HepG2 (cell line): ENCODE data around the gene DOCK1. TPM values are rescaled to one million over a fixed set of nuclear protein-coding genes. Genes with fewer than 3 reads are reported as not detected.

ENCODE experiments used
- ATAC-seq: fragments of 200-7000 bp; cut with Tn5 transposase; 3 replicates; pipeline ENCODE4 v1.9.1; 2020; ENCODE audit warnings: mild to moderate bottlenecking, moderate library complexity
- BruUV-seq: library from RNA; stranded (reverse); fragments of 400-500 nt; replicated peaks from 2 replicates; lab custom pipeline; 2021; lab: Mats Ljungman, UMichigan
- CTCF ChIA-PET: fragments of 300-600 bp; formaldehyde crosslinking; extraction: SDS; loops from one replicate; lab custom pipeline; 2021; ENCODE audit warnings: low total read pairs, inconsistent platforms, low intra/inter-chr PET ratio; lab: Yijun Ruan, JAX
- POLR2A ChIA-PET: fragments of 350-600 bp; sonication (Branson Sonifier 250); formaldehyde crosslinking; loops from one replicate; lab custom pipeline; 2020; ENCODE audit warnings: antibody characterized with exemption, inconsistent platforms; lab: Yijun Ruan, JAX
- DNase-seq: peaks from one replicate; pipeline ENCODE4 v3.0.0-alpha.2; 2015; ENCODE audit warnings: low spot score
- FAIRE-seq: peaks from 3 replicates; lab custom pipeline; 2011; peaks lifted over from hg19 to GRCh38; lab: Jason Lieb, UNC
- H2AFZ ChIP-seq: one replicate; pipeline ENCODE4 v1.6.1; 2011; ENCODE audit warnings: low read length, inconsistent platforms
- H3K27ac ChIP-seq: fragments of 300-600 bp; 3 replicates; pipeline ENCODE4 v1.8.0; 2011; ENCODE audit warnings: mixed run types, mild to moderate bottlenecking, mixed read lengths, low read length, inconsistent platforms; ENCODE audit not compliant: insufficient read depth; ENCODE audit errors: extremely low read length
- H3K27me3 ChIP-seq, 2 experiments: fragments of 200-600 bp in 1 of 2; 2 replicates in 1 of 2; 3 replicates in 1 of 2; pipeline versions ENCODE4 v1.6.0 to v1.8.0; 2011; ENCODE audit warnings: low read length in 2 of 2, mild to moderate bottlenecking in 2 of 2, moderate library complexity in 2 of 2, inconsistent platforms in 1 of 2; ENCODE audit not compliant: insufficient read depth in 2 of 2, control insufficient read depth in 1 of 2
- H3K36me3 ChIP-seq, 2 experiments: fragments of 200-600 bp in 1 of 2; replicated peaks in 1 of 2; 2 replicates in 1 of 2; 3 replicates in 1 of 2; pipeline versions ENCODE4 v1.5.1 to v1.8.0; 2011; ENCODE audit warnings: low read length in 2 of 2, inconsistent platforms in 1 of 2; ENCODE audit not compliant: insufficient read depth in 2 of 2, control insufficient read depth in 1 of 2
- H3K4me1 ChIP-seq: 2 replicates; pipeline ENCODE4 v1.5.1; 2012; ENCODE audit warnings: low read length, inconsistent platforms; ENCODE audit not compliant: insufficient read depth
- H3K4me2 ChIP-seq: 2 replicates; pipeline ENCODE4 v1.6.0; 2011; ENCODE audit warnings: low read depth, low read length, inconsistent platforms
- H3K4me3 ChIP-seq, 3 experiments: fragments of 200-600 bp in 1 of 3; sonication (generic), shearing (Covaris generic) in 1 of 3; replicated peaks in 1 of 3; 2 replicates each; pipeline ENCODE4 v1.5.1; 2011 to 2016; ENCODE audit warnings: low read length in 3 of 3, inconsistent platforms in 2 of 3, low read depth in 2 of 3, mild to moderate bottlenecking in 2 of 3, control low read depth in 1 of 3, mixed read lengths in 1 of 3; ENCODE audit not compliant: insufficient read depth in 1 of 3
- H3K79me2 ChIP-seq: one replicate; pipeline ENCODE4 v1.6.1; 2011; ENCODE audit warnings: low read length, inconsistent platforms; ENCODE audit not compliant: insufficient read depth
- H3K9ac ChIP-seq: 2 replicates; pipeline ENCODE4 v1.6.0; 2011; ENCODE audit warnings: mild to moderate bottlenecking, low read depth, low read length, inconsistent platforms; ENCODE audit not compliant: insufficient read depth
- H3K9me3 ChIP-seq: 2 replicates; pipeline ENCODE4 v1.5.1; 2012; ENCODE audit warnings: mild to moderate bottlenecking, low read length
- H4K20me1 ChIP-seq: 2 replicates; pipeline ENCODE4 v1.6.0; 2011; ENCODE audit warnings: inconsistent platforms, mild to moderate bottlenecking, low read length, moderate library complexity; ENCODE audit not compliant: insufficient read depth
- NFATC3 ChIP-seq: sonication (generic); formaldehyde crosslinking; IDR thresholded peaks from 2 replicates; pipeline ENCODE4 v1.5.1; 2020; ENCODE audit warnings: mild to moderate bottlenecking, missing genetic modification reagents
- ZMYM3 ChIP-seq: sonication (generic); formaldehyde crosslinking; IDR thresholded peaks from 2 replicates; pipeline ENCODE4 v1.5.1; 2020; ENCODE audit warnings: mild to moderate bottlenecking, missing genetic modification reagents
- ZNF629 ChIP-seq: sonication (generic); formaldehyde crosslinking; conservative IDR thresholded peaks from 2 replicates; pipeline ENCODE4 v1.5.0; 2020; ENCODE audit warnings: missing genetic modification reagents
- ZNF670 ChIP-seq: sonication (generic); formaldehyde crosslinking; IDR thresholded peaks from 2 replicates; pipeline ENCODE4 v1.8.0; 2022; ENCODE audit warnings: mild to moderate bottlenecking, missing genetic modification reagents, borderline replicate concordance
- ZNF737 ChIP-seq: sonication (generic); formaldehyde crosslinking; IDR thresholded peaks from 2 replicates; pipeline ENCODE4 v1.5.0; 2020; ENCODE audit warnings: missing genetic modification reagents, mild to moderate bottlenecking, borderline replicate concordance
- WGBS: methylation state at CpG from one replicate; pipeline ENCODE4 v1.1.6; 2017; ENCODE audit warnings: low lambda C conversion rate; 5-methylcytosine and 5-hydroxymethylcytosine counted together
- in situ Hi-C: cut with HindIII; loops from 2 replicates; pipeline ENCODE4 v1.10.0; 2017; ENCODE audit warnings: low pct_unique_long_range_greater_than_20kb; ENCODE audit not compliant: extremely low pct_ligation_motif_present
- intact Hi-C: fragments of 100-400 bp; cut with micrococcal nuclease; formaldehyde crosslinking; loops from one replicate; pipeline ENCODE4 v1.10.0; 2022; ENCODE audit not compliant: unreplicated experiment
- polyA plus RNA-seq, 8 experiments: library from polyadenylated mRNA; depleted of rRNA in 3 of 8; stranded (reverse) in 7 of 8; unstranded in 1 of 8; fragments of >200 nt; fragmentation: Illumina TruSeq in 4 of 8; extraction: Trizol in 4 of 8; gene quantifications; 2 replicates each; pipeline versions ENCODE4 v1.2.1 to v1.2.3, GENCODE V29; 2011 to 2016; ENCODE audit warnings: low read depth in 4 of 8, missing spikeins in 1 of 8, mixed read lengths in 1 of 8; ENCODE audit not compliant: insufficient read depth in 1 of 8
- total RNA-seq, 5 experiments: library from RNA; depleted of rRNA; stranded (reverse); fragments of >200 nt; fragmentation: Illumina TruSeq; extraction: Trizol; gene quantifications; 2 replicates each; pipeline ENCODE4 v1.2.3, GENCODE V29; 2016; ENCODE audit warnings: low read depth in 1 of 5
- TF ChIP-seq, protein P1 (sequence below): sonication (generic); formaldehyde crosslinking; IDR thresholded peaks from 2 replicates; pipeline ENCODE4 v1.4.0; 2020; ENCODE audit warnings: mild to moderate bottlenecking, missing genetic modification reagents

The DOCK1 gene
- total and polyA plus RNA-seq, 2 of the 13 experiments (the other 11 are each of a cell fraction or from before 2014, with no cell fraction given) = 8.3 to 25.5 TPM

DNA sequence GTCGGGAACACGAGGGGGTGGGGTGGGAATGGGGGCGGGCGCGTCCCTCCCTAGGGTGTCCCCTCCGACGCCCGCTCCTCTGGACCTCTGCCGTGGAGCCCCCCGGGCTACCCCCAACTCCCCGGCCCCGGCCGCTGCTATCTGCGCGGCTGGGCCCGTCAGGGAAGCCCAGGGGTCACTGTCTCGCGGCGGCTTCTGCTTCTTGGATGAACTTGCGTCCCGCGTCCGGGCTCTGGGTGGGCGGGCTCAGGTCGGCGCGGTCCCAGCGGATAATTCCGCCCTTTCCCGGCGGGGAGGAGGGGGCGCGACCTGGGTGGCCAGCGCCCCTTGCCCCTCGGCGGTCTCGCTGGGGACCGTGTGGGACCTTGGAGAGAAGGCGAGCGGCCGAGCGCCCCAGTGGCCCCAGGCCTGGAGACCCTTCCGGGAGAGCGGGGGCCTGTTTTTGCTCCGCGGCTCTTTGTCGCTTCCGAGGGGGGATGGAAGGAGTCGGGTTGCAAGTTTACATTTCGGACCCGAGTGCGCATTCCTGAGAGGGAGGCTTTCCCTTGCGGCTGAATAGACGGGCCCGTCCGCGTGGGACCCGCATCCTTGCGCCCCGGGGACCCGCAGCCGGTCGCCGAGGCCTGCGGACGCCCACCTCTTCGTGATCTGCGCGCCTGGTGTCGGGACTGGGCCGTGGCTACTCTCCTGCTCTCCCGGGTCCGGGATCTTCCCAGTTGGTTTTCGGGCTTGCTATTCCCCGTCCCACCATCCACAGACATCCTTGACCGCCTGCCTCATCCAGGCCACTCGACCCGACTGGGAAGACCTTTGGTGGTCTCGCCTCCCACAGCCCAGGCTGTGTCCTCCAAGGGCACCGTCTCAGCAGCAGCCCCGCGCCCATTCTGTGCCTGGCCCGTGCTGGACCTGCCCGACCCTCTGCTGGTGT lies 812 bp downstream of the DOCK1 start (continued):
- TF ChIP-seq ZNF737 (CRISPR knock-in tag) (no peak), NFATC3 (CRISPR knock-in tag) (no peak), ZNF670 (CRISPR knock-in tag) (no peak)

DNA sequence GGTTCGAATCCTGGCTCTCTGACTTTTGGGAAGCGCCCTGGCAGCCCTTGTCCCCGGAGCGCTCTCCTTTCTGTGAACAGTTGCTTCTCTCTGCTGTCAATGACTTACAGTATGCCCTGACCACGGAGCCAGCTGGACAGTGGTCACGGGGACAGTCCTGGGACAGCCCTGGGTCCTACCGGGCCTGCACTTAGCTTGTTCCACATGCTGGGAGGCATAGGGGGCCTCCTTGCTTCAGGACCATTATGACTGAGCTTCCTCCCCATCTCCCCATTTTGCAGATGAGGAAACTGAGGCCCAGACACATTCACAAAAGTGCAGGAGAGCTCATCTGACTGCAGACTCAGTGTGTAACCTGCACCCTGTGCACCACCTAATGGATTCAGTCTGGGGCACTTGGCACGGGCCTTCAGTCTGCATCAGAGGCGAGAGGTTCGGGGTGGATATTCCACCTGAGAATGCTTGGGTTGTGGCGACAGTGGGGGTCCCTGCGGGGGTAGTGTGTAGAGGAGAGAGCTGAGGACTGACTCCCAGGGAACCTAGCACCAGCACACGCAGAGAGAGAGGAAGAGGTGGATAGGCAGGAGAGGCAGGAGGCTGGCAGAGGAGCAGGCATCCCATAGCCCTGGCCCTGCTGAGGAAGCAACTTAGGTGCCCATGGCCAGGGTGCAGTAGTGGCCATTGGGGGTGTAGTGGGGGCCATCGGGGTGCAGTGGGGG lies 1.6 kb downstream of the DOCK1 start:
- peak; percentile 68; the same call in 1 of the 2 replicates for TF ChIP-seq ZMYM3 (CRISPR knock-in tag)
- TF ChIP-seq, protein P1, sequence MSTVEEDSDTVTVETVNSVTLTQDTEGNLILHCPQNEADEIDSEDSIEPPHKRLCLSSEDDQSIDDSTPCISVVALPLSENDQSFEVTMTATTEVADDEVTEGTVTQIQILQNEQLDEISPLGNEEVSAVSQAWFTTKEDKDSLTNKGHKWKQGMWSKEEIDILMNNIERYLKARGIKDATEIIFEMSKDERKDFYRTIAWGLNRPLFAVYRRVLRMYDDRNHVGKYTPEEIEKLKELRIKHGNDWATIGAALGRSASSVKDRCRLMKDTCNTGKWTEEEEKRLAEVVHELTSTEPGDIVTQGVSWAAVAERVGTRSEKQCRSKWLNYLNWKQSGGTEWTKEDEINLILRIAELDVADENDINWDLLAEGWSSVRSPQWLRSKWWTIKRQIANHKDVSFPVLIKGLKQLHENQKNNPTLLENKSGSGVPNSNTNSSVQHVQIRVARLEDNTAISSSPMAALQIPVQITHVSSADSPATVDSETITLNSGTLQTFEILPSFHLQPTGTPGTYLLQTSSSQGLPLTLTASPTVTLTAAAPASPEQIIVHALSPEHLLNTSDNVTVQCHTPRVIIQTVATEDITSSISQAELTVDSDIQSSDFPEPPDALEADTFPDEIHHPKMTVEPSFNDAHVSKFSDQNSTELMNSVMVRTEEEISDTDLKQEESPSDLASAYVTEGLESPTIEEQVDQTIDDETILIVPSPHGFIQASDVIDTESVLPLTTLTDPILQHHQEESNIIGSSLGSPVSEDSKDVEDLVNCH (CRISPR knock-in tag) = no peak
- peak; percentile 94 for TF ChIP-seq ZNF629 (CRISPR knock-in tag)
- Histone ChIP-seq H3K79me2 (peaks cover 51% of the 10 kb centered on the region), H3K4me1 (peaks cover 40% of the 10 kb centered on the region), H3K27ac (peak overlapping the region; percentile 66), H4K20me1 (no peaks in the 10 kb centered on the region; the same call in 1 of the 2 replicates), H3K4me3 (peak overlapping the region; percentile 71 to 88 (median 85)), H3K27me3 (no peaks in the 10 kb centered on the region), H3K4me2 (peak overlapping the region; percentile 88), H3K9ac (peak overlapping the region; percentile 84; the same call in 1 of the 2 replicates), H3K36me3 (no peaks in the 10 kb centered on the region), H2AFZ (no peak overlapping the region), H3K9me3 (no peaks in the 10 kb centered on the region)
- ChIA-PET POLR2A (no interaction called here), CTCF (no interaction called here)
- in situ Hi-C loops = no loop called here
- ATAC-seq (peak; percentile 9), DNase-seq (no peak), FAIRE-seq (no peak)
- BruUV-seq = no TSS peak
- WGBS = 95% methylated on average over 9 of the region's 14 CpGs
- intact Hi-C loops = no loop called here
